Lower leg skin (tissue), 4 donors: ENCODE results near the gene OR7C2. TPM values are rescaled to one million over a fixed set of nuclear protein-coding genes. Genes with fewer than 3 reads are reported as not detected.

Experiments
- DNase-seq, 2 donors: peaks; one replicate each; pipeline ENCODE4 v3.0.0-alpha.2; 2019; ENCODE audit warnings: low spot score in 2 of 2
- H3K4me3 ChIP-seq: fragments of 200-600 bp; sonication (generic); 2 replicates; pipeline ENCODE4 v1.5.1; 2017; ENCODE audit warnings: mild to moderate bottlenecking, low read depth; ENCODE audit not compliant: poor library complexity, severe bottlenecking
- POLR2A ChIP-seq, 2 donors: fragments of 450-650 bp; IDR thresholded peaks; one replicate each; pipeline ENCODE4 v1.6.1; 2016 to 2017; ENCODE audit warnings: antibody characterized with exemption in 2 of 2, mild to moderate bottlenecking in 1 of 2, moderate library complexity in 1 of 2
- WGBS, 2 donors: methylation state at CpG; one replicate each; pipeline ENCODE4 v1.1.5; 2018; 5-methylcytosine and 5-hydroxymethylcytosine counted together
- intact Hi-C: fragments of 100-400 bp; cut with DNase I; formaldehyde crosslinking; loops from one replicate; pipeline ENCODE4 v1.15.0; 2023; ENCODE audit warnings: low total_unique reads
- total RNA-seq, 4 donors: library from RNA; depleted of rRNA; stranded (reverse); fragments of >200 nt; gene quantifications; one replicate each; pipeline ENCODE4 v1.1.0, GENCODE V29; 2016
- TF ChIP-seq, protein P1 (sequence below), 3 donors: fragments of 450-650 bp; IDR thresholded peaks; one replicate each; pipeline ENCODE4 v1.5.1; 2016; ENCODE audit warnings: antibody characterized with exemption in 3 of 3, mild to moderate bottlenecking in 3 of 3, moderate library complexity in 2 of 3

OR7C2 gene
- total RNA-seq, 4 donors from 2014 or later, result not detected

DNA sequence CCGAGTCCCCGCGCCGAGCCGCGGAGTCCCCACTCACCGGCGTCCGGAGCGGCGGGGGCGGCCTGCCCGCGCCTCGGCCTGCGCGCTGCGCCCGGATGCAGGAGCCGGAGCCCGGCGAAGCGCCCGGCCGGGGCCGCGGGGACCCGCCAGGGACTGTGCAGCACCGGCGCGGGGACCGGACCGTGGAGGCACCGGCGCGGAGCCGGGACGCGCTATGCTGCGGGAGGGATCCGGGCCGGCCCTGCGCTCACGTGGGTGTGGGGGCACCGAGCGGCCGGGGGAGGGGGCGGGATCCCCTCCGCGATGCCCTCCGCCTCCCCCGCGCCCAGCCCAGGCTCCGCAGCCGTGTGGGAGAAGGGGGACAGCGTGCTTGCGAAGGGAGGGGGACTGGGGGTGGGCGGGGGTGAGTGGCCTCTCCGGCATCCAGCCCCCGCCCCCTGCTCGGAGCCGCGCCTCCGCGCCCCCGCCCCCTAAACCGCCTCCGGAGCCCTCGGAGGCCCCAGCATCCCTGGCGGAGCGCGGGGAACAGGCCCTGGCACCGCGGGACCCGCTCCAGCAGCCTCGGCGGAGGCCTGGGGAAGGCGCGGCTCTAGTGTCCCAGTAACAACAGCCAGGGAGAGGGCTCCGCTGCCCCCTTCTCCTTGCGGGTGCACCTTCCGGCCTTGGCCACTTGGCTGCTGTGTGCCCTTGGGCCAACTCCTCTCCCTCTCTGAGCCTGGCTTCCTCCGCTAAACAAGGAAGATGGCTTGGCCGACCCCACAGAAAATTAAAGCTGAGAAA, 38.4 kb downstream of the OR7C2 start, which contains the start of gene SLC1A6:
SLC1A6 (minus strand) TSS at position 389 of the 780 bp plus-strand sequence. CDS start 6,954 bp downstream, outside the sequence.
- WGBS, 2 donors, result 0 to 1% methylated on average over 9 to 31 of the region's 84 CpGs
- H3K4me3 ChIP-seq, result no peak within 1 kb of the TSS
- DNase-seq, result peak in 1 of 2 donors; percentile 72
- intact Hi-C loops, result no loop called here
- no peak for TF ChIP-seq POLR2A (IDR thresholded peaks at IDR 0.05)
- TF ChIP-seq, protein P1, sequence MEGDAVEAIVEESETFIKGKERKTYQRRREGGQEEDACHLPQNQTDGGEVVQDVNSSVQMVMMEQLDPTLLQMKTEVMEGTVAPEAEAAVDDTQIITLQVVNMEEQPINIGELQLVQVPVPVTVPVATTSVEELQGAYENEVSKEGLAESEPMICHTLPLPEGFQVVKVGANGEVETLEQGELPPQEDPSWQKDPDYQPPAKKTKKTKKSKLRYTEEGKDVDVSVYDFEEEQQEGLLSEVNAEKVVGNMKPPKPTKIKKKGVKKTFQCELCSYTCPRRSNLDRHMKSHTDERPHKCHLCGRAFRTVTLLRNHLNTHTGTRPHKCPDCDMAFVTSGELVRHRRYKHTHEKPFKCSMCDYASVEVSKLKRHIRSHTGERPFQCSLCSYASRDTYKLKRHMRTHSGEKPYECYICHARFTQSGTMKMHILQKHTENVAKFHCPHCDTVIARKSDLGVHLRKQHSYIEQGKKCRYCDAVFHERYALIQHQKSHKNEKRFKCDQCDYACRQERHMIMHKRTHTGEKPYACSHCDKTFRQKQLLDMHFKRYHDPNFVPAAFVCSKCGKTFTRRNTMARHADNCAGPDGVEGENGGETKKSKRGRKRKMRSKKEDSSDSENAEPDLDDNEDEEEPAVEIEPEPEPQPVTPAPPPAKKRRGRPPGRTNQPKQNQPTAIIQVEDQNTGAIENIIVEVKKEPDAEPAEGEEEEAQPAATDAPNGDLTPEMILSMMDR (IDR thresholded peaks at IDR 0.05), result no peak

DNA sequence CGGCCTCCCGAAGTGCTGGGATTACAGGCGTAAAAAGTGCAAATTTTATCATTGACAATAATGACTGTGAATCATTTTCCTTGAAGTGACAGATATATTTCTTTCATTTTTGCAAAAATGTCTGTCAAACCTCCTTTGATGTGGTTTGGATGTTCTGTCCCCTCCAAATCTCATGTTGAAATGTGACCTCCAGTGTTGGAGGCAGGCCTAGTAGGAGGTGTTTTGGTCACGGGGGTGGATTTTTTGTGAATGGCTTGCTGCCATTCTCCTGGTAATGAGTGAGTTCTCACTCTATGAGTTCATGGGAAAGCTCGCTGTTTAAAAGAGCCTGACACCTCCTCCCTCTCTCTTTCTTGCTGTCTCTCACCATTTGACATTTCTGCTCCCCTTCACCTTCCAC, 43.8 kb downstream of the OR7C2 start:
- intact Hi-C loops, result no loop called here
- DNase-seq, result peak in 1 of 2 donors; percentile 58
- no peak overlapping the region for H3K4me3 ChIP-seq
- WGBS, 2 donors, result 51 to 76% methylated on average over 5 of the region's 5 CpGs
- TF ChIP-seq POLR2A (IDR thresholded peaks at IDR 0.05), result no peak
- TF ChIP-seq, protein P1 (IDR thresholded peaks at IDR 0.05), result no peak

Other genes with a start within 250 kb of the OR7C2 start
- gene ADGRE2, start 162.9 kb upstream of the OR7C2 start, total RNA-seq, result 10 to 100 TPM in 1 of 4 donors, 1 to 10 TPM in 3; 4.5 to 10.7 (median 7.1) TPM
- 1 to 10 TPM in 3 of 4 donors, under 1 TPM in 1; 0.72 to 2.9 (median 2.0) TPM for gene OR7A5, start 106.3 kb upstream of the OR7C2 start, total RNA-seq
- 1 to 10 TPM; 2.2 to 3.3 (median 2.9) TPM for gene OR7C1, start 106.3 kb upstream of the OR7C2 start, total RNA-seq
- gene OR7A10, start 92.6 kb upstream of the OR7C2 start, total RNA-seq, result not detected
- not detected for gene OR7A17, start 55.4 kb upstream of the OR7C2 start, total RNA-seq
- 10 to 100 TPM in 3 of 4 donors, 1 to 10 TPM in 1; 3.3 to 28.0 (median 13.5) TPM for gene SLC1A6, start 38.4 kb downstream of the OR7C2 start, total RNA-seq
- gene CASP14, start 108.0 kb downstream of the OR7C2 start, total RNA-seq, result 100 to 1,000 TPM; 245 to 346 (median 293) TPM
- gene OR1I1, start 140.7 kb downstream of the OR7C2 start, total RNA-seq, result not detected
- 10 to 100 TPM in 2 of 4 donors, 1 to 10 TPM in 2; 7.1 to 15.9 (median 9.9) TPM for gene SYDE1, start 165.9 kb downstream of the OR7C2 start, total RNA-seq